Retinal pigment epithelial cell (primary cell): ENCODE measurements around the gene POLG2.
"Not testable (repeated sequence)": the region's sequence is repeated elsewhere in the genome, so short reads cannot be mapped to it uniquely, and the experiment has no call there.

ENCODE experiments used
- DNase-seq: peaks from one replicate; pipeline ENCODE4 v3.0.0-alpha.2; 2010; ENCODE audit warnings: low read depth
- H3K4me3 ChIP-seq: 2 replicates; pipeline ENCODE4 v1.5.1; 2011; ENCODE audit warnings: mild to moderate bottlenecking, low read length, control low read depth, moderate library complexity
- TF ChIP-seq, protein P1 (sequence below): conservative IDR thresholded peaks from 2 replicates; pipeline ENCODE4 v1.5.1; 2011; ENCODE audit warnings: low read depth, low read length, control low read depth, inconsistent platforms

POLG2 gene

DNA sequence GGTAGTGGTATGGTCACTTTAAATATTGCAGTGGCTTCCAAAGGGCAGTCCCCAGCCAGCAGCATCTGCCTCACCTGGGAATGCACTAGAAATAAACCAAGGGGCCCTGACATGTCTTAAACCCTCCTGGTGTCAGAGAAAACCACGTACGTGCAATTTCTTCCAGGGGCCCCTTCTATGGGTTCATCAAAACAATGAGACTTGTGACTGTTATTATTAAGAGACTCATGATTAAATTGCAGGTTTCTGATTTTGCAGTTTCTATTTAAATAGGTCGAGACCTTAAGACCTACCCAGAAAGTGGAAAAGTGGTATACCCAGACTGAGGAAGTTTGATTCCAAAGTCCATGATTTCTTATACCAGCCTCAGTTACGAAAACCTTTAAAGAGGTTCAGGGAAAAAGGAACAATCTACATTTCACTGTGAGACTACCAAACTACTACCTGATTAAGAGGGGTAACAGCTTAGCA, 746 bp upstream of the POLG2 start:
- DNase-seq, result no peak
- TF ChIP-seq, protein P1, sequence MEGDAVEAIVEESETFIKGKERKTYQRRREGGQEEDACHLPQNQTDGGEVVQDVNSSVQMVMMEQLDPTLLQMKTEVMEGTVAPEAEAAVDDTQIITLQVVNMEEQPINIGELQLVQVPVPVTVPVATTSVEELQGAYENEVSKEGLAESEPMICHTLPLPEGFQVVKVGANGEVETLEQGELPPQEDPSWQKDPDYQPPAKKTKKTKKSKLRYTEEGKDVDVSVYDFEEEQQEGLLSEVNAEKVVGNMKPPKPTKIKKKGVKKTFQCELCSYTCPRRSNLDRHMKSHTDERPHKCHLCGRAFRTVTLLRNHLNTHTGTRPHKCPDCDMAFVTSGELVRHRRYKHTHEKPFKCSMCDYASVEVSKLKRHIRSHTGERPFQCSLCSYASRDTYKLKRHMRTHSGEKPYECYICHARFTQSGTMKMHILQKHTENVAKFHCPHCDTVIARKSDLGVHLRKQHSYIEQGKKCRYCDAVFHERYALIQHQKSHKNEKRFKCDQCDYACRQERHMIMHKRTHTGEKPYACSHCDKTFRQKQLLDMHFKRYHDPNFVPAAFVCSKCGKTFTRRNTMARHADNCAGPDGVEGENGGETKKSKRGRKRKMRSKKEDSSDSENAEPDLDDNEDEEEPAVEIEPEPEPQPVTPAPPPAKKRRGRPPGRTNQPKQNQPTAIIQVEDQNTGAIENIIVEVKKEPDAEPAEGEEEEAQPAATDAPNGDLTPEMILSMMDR, result no peak
- H3K4me3 ChIP-seq, result peak overlapping the region; percentile 76

DNA sequence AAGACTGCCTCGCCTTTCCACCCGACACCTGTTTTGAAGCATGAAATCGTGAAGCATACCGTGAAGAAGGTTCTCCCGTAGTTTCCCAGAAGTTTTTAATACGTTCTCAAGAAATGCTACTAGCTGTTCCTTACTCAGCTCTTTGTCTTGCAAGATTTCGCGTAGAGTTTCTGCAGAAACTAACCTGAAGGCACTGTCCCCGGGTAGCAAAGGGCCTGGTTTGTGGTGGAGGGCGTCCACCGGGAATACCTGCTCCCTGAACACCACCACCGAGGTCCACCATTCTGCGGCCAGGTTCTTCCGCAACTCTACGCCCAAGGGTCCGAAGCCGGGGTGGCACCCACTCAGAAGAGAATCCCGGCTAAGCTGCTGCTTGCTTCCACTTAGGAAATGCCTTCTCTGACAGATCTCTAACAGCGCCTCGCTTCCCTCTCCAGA, 487 bp downstream of the POLG2 start:
- TF ChIP-seq, protein P1, result no peak
- no peak for DNase-seq
- H3K4me3 ChIP-seq, result peak overlapping the region; percentile 76

DNA sequence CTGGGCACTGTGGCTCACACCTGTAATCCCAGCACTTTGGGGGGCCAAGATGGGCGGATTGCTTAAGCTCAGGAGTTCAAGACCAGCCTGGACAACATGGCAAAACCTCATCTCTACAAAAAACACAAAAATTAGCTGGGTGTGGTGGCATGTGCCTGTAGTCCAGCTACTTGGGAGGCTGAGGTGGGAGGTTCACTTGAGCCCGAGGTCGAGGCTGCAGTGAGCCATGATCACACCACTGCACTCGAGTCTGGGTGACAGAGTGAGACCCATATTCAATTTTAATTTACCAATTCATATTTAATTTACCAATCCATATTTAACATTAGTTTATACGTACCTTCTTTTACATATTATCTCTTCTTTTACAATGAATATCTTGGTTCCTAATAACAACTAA, 1.6 kb downstream of the POLG2 start:
- DNase-seq, H3K4me3 ChIP-seq: not testable (repeated sequence)

DNA sequence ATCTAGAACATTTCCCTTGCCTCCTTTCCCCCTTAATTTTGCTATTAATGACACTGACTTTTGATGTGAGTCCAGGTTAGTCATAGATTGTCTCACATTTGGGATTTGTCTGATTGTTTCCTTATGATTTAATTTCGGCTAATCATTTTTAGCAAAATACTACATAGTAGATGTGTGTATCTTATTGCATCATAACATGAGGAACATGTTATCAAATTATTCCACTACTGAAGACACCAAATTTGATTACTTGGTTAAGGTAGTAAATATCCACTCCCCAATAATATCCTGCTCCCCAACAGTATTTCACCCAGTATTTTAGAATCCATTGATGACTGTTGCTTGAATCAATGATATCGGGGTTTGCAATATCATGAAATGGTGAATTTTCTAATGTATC, 2.7 kb downstream of the POLG2 start:
- no peak for DNase-seq
- TF ChIP-seq, protein P1, result no peak
- no peak overlapping the region for H3K4me3 ChIP-seq

DNA sequence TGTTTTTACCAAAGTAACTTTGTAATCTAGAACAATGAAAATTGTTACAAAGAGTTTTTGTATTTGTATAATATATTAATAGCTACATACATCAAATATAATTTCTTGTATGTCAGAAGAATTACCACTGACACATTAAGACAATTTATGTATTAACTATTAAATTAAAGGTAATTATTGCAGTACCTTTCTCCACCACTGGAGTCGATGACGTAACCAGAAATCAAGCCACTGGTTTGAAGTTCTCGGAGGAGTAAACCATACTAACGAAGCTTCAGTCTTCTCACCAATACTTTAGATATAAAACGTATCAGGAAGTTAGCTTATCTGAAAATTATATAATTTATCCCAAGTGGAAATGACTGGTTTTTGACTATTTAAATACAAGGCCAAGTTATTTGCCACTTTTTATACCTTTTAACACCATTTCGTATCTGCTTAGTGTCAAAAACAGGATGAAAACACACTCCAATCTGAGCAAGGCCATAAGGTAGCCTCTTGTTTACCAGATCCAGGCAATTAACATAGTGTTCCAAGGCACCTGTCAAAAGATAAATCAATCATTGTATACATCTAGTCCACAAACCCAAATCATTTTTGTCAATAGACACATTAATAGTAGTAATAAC, 4.3 kb downstream of the POLG2 start:
- no peak for DNase-seq
- TF ChIP-seq, protein P1, result peak; percentile 48
- no peak overlapping the region for H3K4me3 ChIP-seq

DNA sequence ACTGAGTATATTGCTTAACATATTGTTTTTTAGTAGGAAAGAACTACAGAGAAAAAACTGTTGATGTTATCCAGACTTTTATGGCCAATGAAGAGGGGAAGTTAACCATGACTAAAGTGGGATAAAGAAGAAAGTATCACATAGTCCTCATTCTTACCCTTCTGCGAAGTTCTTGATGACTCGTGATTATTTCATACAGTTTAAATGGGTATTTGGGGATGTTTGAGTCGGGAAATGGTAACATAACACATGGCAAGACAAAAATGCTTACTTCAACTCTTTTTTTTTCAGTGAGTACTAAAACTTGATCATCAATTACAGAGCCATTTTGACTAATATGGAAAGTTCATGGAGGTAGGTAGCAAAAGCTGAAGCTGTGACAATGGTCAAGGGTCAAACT, 4.9 kb downstream of the POLG2 start:
- TF ChIP-seq, protein P1, result no peak
- no peak for DNase-seq
- no peak overlapping the region for H3K4me3 ChIP-seq

DNA sequence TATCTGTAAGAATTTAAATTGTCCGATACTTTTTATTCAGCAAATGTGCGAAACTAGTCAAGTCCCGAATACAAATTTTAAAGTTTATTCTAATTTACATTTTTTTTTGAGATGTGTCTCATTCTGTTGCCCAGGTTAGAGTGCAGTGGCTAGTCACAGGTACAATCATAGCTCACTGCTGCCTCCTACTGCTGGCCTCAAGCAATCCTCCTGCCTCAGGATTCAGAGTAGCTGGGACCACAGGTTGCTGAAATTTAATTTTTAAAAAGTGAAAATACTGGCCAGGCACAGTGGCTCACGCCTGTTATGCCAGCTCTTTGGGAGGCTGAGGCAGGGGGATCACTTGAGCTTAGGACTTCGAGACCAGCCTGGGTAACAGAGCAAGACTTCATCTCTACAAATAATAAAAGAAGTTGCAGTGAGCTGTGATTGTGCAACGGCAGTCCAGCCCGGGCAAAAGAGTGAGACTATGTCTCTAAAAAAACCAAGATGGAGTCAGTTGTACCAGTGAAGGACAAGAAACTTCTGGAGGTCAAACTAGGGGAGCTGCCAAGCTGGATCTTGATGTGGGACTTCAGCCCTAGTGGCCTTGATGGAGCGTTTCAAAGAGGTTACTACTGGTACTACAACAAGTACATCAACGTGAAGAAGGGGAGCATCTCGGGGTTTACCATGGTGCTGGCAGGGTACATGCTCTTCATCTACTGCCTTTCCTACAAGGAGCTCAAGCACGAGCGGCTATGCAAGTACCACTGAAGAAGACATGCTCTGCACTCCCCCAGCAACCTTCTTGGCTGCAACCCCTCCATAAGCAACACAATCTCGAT, 5.6 kb downstream of the POLG2 start:
- DNase-seq, result no peak
- TF ChIP-seq, protein P1, result peak; percentile 68
- no peak overlapping the region for H3K4me3 ChIP-seq
